K562 (cell line): ENCODE measurements around the gene FKBP2. TPM values are rescaled to one million over a fixed set of nuclear protein-coding genes. Genes with fewer than 3 reads are reported as not detected.

Source experiments
- BRD4 ChIP-seq: fragments of 200-600 bp; sonication (generic); IDR thresholded peaks from 2 replicates; pipeline ENCODE4 v1.6.1; 2017; ENCODE audit warnings: inconsistent platforms
- HDAC2 ChIP-seq: fragments of 450-650 bp; IDR thresholded peaks from 2 replicates; pipeline ENCODE4 v1.6.1; 2016; ENCODE audit warnings: mild to moderate bottlenecking
- HDAC3 ChIP-seq: fragments of 450-650 bp; IDR thresholded peaks from 2 replicates; pipeline ENCODE4 v1.6.1; 2018; ENCODE audit warnings: borderline replicate concordance, mild to moderate bottlenecking, moderate library complexity; ENCODE audit not compliant: partially characterized antibody
- KAT7 ChIP-seq: sonication (generic); formaldehyde crosslinking; IDR thresholded peaks from 2 replicates; pipeline ENCODE4 v1.8.0; 2022; ENCODE audit warnings: missing genetic modification reagents, mild to moderate bottlenecking, borderline replicate concordance
- NFRKB ChIP-seq: fragments of 450-650 bp; IDR thresholded peaks from 2 replicates; pipeline ENCODE4 v1.6.1; 2016; ENCODE audit warnings: low read depth
- PTRF ChIP-seq: fragments of 450-650 bp; IDR thresholded peaks from 2 replicates; pipeline ENCODE4 v1.6.1; 2016; ENCODE audit warnings: mild to moderate bottlenecking, missing genetic modification characterization, missing compliant biosample characterization
- SIN3B ChIP-seq: fragments of 450-650 bp; IDR thresholded peaks from 2 replicates; pipeline ENCODE4 v1.6.1; 2017; ENCODE audit warnings: low read depth, mild to moderate bottlenecking, moderate library complexity
- SUPT5H ChIP-seq: fragments of 450-650 bp; IDR thresholded peaks from 2 replicates; pipeline ENCODE4 v1.6.1; 2016
- U2AF2 ChIP-seq: fragments of 200-400 bp; formaldehyde crosslinking; optimal IDR thresholded peaks from 2 replicates; pipeline ENCODE3; 2017; ENCODE audit warnings: low read depth, mild to moderate bottlenecking, low read length
- XRCC4 ChIP-seq: IDR thresholded peaks from one replicate; pipeline ENCODE4 v1.6.1; 2011; ENCODE audit not compliant: insufficient read depth, insufficient read length; ENCODE audit errors: extremely low read depth
- ZBTB17 ChIP-seq: fragments of 450-650 bp; formaldehyde crosslinking; IDR thresholded peaks from 2 replicates; pipeline ENCODE4 v1.4.0; 2020; ENCODE audit warnings: mild to moderate bottlenecking
- ZNF175 ChIP-seq: fragments of 200-800 bp; sonication (Bioruptor generic); IDR thresholded peaks from 2 replicates; pipeline ENCODE4 v1.6.1; 2016; ENCODE audit warnings: low read depth, mild to moderate bottlenecking, missing genetic modification characterization, missing compliant biosample characterization
- ZNF717 ChIP-seq: fragments of 250-450 bp; sonication (Bioruptor Pico); IDR thresholded peaks from 2 replicates; pipeline ENCODE4 v1.5.0; 2021
- ZNF76 ChIP-seq: fragments of 250-450 bp; sonication (Bioruptor Pico); IDR thresholded peaks from 2 replicates; pipeline ENCODE4 v1.4.0; 2020; ENCODE audit warnings: mild to moderate bottlenecking, moderate library complexity, borderline replicate concordance
- polyA plus RNA-seq, 8 experiments: library from polyadenylated mRNA; depleted of rRNA in 4 of 8; stranded (reverse) in 5 of 8; unstranded in 3 of 8; fragments of >200 nt; fragmentation: Nextera tagmentation in 2 of 8; fragmentation: Illumina TruSeq in 1 of 8; extraction: Ambion mirVana in 2 of 8; extraction: Trizol in 1 of 8; gene quantifications; 2 replicates each; pipeline versions ENCODE4 v1.2.1 to v1.2.3, GENCODE V29; 2011 to 2014; ENCODE audit warnings: inconsistent platforms in 1 of 8, missing spikeins in 1 of 8
- total RNA-seq, 7 experiments: library from RNA; depleted of rRNA in 6 of 7; stranded (reverse); fragments of >200 nt in 6 of 7; fragmentation: Illumina TruSeq in 2 of 7; extraction: Trizol in 2 of 7; gene quantifications; 2 replicates each; pipeline versions ENCODE4 v1.2.1 to v1.2.3, GENCODE V29; 2011 to 2021; ENCODE audit warnings: low replicate concordance in 1 of 7
- TF ChIP-seq, protein P1 (sequence below): fragments of 200-400 bp; formaldehyde crosslinking; IDR thresholded peaks from 2 replicates; pipeline ENCODE4 v1.6.1; 2017; ENCODE audit warnings: mild to moderate bottlenecking, low read depth, low read length, moderate library complexity
- TF ChIP-seq, protein P2 (sequence below), 2 experiments: fragments of 450-650 bp in 1 of 2; sonication (generic) in 1 of 2; formaldehyde crosslinking in 1 of 2; IDR thresholded peaks in 1 of 2; conservative IDR thresholded peaks in 1 of 2; 2 replicates each; pipeline versions ENCODE4 v1.6.1 to v1.8.1; 2016 to 2023; ENCODE audit warnings: mild to moderate bottlenecking in 2 of 2, moderate library complexity in 2 of 2, inconsistent platforms in 1 of 2, missing genetic modification reagents in 1 of 2
- TF ChIP-seq, protein P3 (sequence below): fragments of 450-650 bp; formaldehyde crosslinking; conservative IDR thresholded peaks from 2 replicates; pipeline ENCODE4 v1.4.0; 2022; ENCODE audit warnings: mild to moderate bottlenecking, missing genetic modification characterization
- TF ChIP-seq, protein P4 (sequence below), 2 experiments: fragments of 450-650 bp; IDR thresholded peaks; 2 replicates each; pipeline ENCODE4 v1.6.1; 2018; ENCODE audit warnings: mild to moderate bottlenecking in 2 of 2, low read depth in 1 of 2; ENCODE audit not compliant: partially characterized antibody in 2 of 2

FKBP2 gene
- total and polyA plus RNA-seq, 9 of the 15 experiments (the other 6 are each of a cell fraction or from before 2014, with no cell fraction given): 3.5 to 151 (median 58.1) TPM

DNA sequence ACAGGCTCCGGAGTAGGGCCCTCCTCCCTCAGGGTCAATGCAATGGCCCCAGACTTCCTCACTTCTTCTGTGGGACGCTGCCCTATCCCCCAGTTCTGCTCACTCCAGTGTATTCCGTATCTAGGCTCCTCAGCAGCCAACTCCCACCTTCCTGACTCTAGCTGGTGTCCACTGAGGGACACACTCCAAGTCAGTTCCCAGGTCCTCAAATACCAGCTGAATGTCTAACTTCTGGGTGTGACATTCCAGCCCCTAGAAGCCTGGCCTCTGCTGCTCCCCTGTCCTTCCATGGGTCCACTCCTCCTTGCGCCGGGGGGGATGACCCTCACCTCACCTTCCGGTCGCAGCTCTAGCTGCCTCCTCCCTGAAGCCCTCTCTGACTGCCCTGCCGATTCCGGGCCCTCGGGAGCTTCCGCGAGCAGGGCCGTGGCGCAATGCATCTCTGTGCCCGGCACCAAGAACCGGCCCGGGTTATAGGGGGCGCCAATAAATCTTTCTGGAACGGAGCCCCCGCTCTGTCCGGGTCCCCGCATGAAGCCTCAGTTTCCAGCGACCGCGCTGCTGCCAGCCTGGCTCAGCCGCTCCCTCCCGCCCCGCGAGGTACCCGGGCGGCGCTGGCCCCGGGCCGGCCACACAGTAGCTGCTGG lies 28.1 kb downstream of the FKBP2 start (continued):
- TF ChIP-seq ZNF717 (CRISPR knock-in tag) (no peak), PTRF (tag) (no peak), NFRKB (peak; percentile 27; the same call in 1 of the 2 replicates), SIN3B (0 out of 2 replicates have a peak, but pooled peaks have one; percentile 10), U2AF2 (no peak), ZNF76 (CRISPR knock-in tag) (no peak), XRCC4 (no peak), HDAC3 (peak; percentile 3), ZBTB17 (CRISPR knock-in tag) (no peak; the same call in 1 of the 2 replicates), ZNF175 (peak; percentile 26; the same call in 1 of the 2 replicates), KAT7 (CRISPR knock-in tag) (peak; percentile 82; the same call in 1 of the 2 replicates), BRD4 (peak; percentile 30; the same call in 1 of the 2 replicates), HDAC2 (peak; percentile 65), SUPT5H (peak; percentile 59)
- TF ChIP-seq, protein P1, sequence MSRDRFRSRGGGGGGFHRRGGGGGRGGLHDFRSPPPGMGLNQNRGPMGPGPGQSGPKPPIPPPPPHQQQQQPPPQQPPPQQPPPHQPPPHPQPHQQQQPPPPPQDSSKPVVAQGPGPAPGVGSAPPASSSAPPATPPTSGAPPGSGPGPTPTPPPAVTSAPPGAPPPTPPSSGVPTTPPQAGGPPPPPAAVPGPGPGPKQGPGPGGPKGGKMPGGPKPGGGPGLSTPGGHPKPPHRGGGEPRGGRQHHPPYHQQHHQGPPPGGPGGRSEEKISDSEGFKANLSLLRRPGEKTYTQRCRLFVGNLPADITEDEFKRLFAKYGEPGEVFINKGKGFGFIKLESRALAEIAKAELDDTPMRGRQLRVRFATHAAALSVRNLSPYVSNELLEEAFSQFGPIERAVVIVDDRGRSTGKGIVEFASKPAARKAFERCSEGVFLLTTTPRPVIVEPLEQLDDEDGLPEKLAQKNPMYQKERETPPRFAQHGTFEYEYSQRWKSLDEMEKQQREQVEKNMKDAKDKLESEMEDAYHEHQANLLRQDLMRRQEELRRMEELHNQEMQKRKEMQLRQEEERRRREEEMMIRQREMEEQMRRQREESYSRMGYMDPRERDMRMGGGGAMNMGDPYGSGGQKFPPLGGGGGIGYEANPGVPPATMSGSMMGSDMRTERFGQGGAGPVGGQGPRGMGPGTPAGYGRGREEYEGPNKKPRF: no peak
- TF ChIP-seq, protein P2, sequence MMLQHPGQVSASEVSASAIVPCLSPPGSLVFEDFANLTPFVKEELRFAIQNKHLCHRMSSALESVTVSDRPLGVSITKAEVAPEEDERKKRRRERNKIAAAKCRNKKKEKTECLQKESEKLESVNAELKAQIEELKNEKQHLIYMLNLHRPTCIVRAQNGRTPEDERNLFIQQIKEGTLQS (IDR thresholded peaks at IDR 0.05): no peak
- TF ChIP-seq, protein P2 (CRISPR knock-in tag; conservative IDR thresholded peaks at IDR 0.05): no peak
- TF ChIP-seq, protein P3, sequence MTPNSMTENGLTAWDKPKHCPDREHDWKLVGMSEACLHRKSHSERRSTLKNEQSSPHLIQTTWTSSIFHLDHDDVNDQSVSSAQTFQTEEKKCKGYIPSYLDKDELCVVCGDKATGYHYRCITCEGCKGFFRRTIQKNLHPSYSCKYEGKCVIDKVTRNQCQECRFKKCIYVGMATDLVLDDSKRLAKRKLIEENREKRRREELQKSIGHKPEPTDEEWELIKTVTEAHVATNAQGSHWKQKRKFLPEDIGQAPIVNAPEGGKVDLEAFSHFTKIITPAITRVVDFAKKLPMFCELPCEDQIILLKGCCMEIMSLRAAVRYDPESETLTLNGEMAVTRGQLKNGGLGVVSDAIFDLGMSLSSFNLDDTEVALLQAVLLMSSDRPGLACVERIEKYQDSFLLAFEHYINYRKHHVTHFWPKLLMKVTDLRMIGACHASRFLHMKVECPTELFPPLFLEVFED (CRISPR knock-in tag): peak; percentile 63; the same call in 1 of the 2 replicates
- TF ChIP-seq, protein P4, sequence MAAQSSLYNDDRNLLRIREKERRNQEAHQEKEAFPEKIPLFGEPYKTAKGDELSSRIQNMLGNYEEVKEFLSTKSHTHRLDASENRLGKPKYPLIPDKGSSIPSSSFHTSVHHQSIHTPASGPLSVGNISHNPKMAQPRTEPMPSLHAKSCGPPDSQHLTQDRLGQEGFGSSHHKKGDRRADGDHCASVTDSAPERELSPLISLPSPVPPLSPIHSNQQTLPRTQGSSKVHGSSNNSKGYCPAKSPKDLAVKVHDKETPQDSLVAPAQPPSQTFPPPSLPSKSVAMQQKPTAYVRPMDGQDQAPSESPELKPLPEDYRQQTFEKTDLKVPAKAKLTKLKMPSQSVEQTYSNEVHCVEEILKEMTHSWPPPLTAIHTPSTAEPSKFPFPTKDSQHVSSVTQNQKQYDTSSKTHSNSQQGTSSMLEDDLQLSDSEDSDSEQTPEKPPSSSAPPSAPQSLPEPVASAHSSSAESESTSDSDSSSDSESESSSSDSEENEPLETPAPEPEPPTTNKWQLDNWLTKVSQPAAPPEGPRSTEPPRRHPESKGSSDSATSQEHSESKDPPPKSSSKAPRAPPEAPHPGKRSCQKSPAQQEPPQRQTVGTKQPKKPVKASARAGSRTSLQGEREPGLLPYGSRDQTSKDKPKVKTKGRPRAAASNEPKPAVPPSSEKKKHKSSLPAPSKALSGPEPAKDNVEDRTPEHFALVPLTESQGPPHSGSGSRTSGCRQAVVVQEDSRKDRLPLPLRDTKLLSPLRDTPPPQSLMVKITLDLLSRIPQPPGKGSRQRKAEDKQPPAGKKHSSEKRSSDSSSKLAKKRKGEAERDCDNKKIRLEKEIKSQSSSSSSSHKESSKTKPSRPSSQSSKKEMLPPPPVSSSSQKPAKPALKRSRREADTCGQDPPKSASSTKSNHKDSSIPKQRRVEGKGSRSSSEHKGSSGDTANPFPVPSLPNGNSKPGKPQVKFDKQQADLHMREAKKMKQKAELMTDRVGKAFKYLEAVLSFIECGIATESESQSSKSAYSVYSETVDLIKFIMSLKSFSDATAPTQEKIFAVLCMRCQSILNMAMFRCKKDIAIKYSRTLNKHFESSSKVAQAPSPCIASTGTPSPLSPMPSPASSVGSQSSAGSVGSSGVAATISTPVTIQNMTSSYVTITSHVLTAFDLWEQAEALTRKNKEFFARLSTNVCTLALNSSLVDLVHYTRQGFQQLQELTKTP (IDR thresholded peaks at IDR 0.05; ENCODE audit: low read depth in 1 of 2, partially characterized antibody in 2 of 2): peak; percentile 55
